ENCODE data around the gene REEP5.
A peak's percentile ranks its signal among the peaks of the same experiment; 100 is the strongest.
"Not testable (repeated sequence)": the region's sequence is repeated elsewhere in the genome, so short reads cannot be mapped to it uniquely, and the experiment has no call there.

The REEP5 gene

DNA sequence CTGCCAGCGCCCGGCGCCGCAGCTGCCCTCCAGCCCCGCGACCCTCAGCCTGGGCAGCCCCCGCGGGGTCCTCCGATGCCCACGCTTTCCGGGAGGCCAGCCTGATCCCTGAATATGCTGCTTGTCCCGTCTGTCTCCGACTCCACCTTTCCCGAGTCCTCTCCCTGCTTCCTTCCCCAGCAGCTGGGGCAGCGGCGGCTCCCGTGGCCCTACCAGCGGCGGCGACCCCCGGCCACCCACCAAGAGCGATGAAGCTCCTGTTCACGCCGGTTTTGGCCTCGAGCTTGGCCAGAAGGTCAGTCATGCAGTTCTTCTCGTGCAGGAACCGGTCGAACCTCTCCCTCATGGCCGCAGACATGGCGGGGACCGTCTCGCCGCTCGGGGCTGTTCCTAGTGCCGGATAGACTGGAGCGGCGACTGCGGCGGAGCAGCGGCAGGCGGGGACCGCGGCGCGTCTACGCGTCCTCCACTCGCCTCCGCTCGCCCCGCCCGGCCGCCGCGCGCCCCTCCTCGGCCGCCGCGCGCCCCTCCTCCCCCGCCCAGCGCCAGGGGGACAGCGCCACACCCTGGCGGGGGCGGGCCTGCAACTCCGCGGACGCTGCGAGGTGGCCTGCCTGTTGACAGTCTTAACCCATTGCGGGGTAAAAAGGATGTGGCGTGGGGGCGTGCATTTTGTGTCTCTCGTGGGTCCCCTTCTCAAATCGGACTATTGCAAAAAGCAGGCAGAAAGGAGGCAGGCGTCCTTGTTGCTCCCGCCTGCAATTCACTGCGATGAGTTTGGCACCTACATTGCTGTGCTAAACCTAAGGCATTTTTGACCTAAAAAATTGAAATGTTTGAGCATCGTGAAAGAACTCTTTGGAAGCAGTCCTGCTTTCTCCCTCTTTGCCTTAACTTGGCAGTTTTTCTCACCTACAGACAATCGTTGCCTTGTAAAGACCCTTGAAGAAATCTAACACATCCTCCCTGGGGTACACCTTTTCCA lies at the start of gene REEP5:
REEP5 (minus strand) TSS at position 395 of the 985 bp plus-strand sequence; CDS start at position 358, 37 bp downstream.
- peak; percentile 56 for DNase-seq

GRCh38 chr5:112971276-112971675 lies 49.2 kb upstream of the REEP5 start:
- DNase-seq: no peak

DNA sequence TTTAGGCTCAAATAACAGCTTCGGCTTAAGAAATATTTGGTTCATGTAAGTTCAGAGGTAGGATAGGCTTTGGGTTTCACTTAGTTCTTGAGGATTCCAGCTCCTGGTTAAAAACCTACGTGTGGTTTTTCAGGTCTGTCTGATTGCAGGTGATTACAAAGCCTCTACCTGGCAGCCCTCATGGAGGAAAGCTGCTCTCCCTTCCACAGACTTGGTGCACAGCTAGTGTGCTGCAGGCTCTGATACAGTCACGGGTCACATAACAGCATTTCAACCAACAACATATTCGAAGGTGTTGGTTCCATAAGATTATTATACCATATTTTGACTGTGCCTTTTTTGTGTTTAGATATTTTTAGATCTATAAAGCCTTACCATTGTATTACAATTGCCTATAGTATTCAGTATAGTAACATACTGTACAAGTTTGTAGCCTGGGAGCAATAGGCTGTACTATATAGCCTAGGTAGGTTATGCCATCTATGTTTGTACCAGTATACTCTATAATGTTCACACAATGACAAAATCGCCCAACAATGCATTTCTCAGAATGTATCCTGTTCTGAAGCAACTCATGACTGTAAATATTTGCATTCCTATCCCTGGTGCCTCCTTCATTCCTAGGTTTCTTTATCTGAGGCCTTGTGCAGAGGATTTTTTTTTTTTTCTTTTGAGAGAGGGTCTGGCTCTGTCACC lies 46.5 kb upstream of the REEP5 start:
- DNase-seq: peak; percentile 65

DNA sequence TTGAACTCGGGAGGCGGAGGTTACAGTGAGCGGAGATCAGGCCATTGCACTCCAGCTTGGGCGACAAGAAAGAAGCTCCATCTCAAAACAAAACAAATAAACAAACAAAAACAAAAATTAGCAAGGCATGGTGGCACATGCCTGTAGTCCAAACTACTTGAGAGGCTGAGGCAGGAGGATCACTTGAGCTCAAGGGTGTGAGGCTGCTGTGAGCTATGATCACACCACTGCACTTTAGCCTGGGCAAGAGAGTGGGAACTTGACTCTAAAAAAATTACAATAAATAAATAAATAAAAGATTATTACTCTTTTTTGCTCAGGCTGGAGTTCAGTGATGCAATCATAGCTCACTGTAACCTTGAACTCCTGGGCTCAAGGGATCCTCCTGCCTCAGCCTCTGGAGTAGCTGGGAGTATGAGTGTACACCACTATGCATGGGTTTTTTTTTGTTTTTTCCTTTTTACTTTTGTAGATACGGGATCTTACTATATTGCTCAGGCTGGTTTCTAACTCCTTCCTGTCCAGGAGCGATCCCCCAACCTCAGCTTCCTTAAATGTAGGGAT lies 45.6 kb upstream of the REEP5 start:
- no peak for DNase-seq

DNA sequence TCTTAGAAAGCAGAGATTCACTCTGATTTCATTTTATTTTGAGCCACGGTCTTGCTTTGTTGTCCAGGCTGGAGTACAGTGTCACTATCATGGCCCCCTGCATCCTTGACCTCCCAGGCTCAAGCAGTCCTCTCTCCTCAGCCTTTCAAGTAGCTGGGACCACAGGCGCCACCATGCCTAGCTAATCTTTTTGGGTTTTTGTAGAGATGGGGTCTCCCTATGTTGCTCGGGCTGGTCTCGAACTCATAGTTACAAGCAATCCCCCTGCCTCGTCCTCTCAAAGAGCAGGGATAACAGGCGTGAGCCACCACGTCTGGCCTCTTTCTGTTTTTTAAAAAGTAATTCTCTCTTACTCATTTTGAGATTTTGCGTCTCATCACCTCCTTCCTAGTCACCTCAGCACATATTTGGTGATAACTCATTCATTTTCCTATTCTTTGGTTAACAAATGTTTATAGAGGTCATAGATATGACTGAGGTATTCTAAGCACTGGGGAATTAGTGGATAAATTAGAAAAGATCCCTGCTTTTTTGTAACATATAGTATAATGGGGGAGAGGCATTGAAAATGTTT lies 43.8 kb upstream of the REEP5 start:
- no peak for DNase-seq

DNA sequence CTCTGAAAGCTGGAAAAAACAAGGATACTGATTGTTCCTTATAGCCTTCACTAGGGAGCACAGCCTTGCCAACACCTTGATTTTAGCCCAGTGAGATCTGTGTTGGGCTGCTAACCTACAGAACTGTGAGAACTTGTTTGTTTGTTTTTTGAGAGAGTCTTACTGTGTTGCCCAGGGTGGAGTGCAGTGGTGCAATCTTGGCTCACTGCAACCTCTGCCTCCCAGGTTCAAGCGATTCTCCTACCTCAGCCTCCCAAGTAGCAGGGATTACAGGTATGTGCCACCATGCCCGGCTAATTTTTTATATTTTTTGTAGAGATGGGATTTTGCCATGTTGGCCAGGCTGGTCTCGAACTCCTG lies 41.3 kb upstream of the REEP5 start:
- DNase-seq: not testable (repeated sequence)

DNA sequence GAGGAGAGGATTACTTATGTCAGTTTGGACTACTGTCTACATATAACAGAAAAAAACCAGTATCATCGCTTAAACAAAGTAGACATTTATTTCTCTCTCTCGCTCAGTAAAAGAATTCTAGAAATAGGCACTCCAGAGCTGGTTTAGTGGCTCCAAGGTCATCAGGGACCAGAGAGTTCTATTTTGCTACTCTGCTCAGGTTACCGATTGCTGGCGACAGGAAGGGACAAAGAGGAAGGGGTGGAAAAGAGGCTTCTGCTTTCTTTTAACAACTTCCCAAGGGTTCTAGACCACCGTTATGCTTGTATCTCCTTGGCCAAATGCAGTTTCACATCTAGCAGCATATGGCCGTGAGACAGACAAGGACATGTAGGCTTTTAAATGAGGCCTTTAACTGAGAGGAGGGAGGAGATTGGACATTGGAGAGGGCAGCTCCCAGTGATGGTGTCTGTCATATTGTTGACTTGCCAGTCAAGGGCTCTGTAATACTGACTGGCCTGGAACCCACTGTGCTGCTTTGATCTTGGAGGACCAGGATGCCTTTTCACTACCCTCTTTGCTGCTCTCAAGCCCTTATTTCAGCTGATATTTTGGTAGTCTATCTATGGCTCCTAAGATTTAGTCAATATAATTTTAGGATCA lies 39.0 kb upstream of the REEP5 start:
- DNase-seq: no peak

GRCh38 chr5:112960315-112960714 lies 38.3 kb upstream of the REEP5 start:
- no peak for DNase-seq

DNA sequence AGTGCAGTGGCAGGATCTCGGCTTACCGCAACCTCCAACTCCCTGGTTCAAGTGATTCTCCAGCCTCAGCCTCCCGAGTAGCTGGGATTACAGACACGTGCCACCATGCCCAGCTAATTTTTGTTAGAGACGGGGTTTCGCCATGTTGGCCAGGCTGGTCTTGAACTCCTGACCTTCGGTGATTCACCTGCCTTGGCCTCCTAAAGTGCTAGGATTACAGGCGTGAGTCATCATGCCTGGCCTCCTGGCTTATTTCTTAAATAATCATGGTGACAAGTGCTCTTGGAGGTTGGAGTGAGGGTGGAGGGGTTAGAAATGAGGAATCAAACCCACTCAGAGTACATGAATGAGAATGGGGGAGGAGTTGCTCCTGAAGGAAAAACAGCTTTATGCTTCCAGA lies 37.8 kb upstream of the REEP5 start:
- peak; percentile 74 for DNase-seq

- DNase-seq: peak; percentile 89
These were observed 36.4 kb upstream of the REEP5 start for GRCh38 chr5:112958093-112959088.

DNA sequence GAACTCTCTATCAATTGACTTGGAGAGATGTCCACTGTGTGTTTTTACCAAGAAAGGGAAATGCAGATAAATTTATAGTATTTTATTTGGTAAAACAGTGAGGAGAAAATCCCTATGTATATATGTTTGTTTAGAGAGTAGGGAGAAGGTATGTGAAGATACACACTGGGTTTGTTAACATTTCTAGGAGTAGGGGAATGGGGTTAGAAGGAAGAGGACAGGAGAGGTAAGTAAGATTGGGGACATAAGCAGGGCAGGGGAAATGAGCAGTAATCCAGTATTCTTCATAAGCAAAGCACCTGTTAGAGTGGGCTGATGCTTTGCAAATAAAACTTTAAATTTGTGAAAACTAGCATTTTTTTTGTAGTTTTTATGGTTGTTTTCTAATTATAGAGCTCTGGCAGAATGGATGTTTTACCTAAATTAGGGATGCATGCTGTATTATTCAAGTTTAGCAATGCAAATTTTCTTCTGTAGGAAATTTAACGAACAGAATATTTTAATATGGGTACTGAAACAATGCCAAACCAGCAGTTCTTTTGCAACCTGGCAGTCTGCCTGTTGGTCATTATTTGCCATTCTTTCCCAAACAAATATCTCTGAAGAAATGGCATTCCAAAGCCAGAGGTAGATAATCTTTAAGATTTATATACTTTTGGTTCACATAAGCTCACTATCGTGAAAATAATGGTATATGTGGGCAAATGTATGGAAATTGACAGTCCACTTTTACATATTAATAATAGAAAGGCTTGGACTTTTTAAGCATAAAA lies 35.2 kb upstream of the REEP5 start:
- DNase-seq: no peak

DNA sequence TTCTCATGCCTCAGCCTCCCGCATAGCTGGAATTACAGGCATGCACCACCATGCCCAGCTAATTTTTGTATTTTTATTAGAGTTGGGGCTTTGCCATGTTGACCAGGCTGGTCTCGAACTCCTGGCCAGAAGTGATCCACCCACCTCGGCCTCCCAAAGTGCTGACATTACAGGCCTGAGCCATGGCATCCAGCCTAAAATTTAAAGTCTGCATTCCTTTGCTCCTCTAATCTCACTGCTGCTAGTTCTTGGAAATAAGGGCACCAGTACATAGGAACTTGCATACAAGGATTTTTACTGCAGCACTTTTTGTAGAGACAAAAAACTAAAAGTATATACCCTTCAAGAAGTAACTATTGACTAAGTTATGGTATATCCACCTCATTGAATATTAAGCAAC lies 34.6 kb upstream of the REEP5 start:
- DNase-seq: no peak

DNA sequence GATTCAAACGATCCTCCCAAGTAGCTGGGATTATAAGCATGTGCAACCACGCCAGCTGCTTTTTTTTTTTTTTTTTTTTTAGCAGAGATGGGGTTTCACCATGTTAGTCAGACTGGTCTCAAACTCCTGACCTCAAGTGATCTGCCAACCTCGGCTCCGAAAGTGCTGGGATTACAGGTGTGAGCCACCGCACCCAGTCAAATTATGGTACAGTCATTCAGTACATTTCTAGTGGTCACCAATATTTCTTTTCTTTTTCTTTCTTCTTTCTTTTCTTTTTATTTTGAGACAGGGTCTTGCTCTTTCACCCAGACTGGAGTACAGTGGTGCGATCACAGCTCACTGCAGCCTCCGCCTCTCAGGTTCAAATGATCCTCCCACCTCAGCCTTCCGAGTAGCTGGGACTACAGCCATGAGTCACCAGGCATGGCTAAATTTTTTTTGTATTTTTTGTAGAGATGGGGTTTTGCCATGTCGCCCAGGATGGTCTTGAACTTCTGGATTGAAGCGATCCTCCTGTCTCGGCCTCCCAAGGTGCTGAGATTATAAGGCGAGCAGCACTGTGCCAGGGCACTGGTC lies 29.2 kb upstream of the REEP5 start:
- DNase-seq: no peak

GRCh38 chr5:112948458-112948857 lies 26.4 kb upstream of the REEP5 start:
- no peak for DNase-seq

GRCh38 chr5:112940670-112941069 lies 18.6 kb upstream of the REEP5 start:
- no peak for DNase-seq

DNA sequence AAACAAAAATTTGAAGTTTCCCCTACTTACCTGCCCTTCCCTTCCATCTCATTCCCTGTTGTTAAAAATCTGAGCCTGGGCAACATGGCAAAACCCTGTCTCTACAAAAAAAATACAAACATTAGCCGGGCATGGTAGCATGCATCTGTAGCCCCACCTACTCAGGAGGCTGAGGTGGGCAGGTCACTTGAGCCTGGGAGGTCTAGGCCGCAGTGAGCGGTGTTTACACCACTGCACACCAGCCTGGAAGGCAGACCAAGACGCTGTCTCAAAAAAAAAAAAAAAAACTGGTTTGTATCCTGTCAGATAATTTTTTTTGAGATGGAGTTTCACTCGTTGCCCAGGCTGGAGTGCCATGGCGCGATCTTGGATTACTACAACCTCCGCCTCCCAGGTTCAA lies 16.3 kb upstream of the REEP5 start:
- DNase-seq: no peak

DNA sequence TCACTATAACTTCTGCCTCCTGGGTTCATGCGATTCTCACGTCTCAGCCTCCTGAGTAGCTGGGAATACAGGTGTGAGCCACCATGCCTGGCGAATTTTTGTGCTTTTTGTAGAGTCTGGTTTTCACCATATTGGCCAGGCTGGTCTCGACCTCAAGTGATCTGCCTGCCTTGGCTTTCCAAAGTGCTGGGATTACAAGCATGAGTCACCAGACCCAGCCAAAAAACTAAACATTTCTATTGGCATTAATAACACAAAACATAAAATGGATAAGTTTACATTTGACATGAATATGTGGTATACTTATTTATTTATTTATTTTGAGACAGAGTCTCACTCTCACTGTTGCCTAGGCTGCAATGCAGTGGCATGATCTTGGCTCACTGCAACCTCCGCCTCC lies 13.6 kb upstream of the REEP5 start:
- no peak for DNase-seq

DNA sequence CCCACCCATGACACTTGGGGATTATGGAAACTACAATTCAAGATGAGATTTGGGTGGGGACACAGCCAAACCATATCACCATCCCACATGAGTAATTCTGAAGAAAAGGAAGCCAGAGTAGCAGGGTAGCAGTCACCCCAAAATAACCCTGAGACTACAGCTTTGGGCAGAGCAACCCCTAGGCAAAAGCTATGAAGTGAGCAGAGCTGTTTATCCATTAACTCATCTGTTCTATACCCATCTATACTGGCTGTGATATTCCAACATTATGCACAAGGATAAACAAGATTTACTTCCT lies 12.3 kb upstream of the REEP5 start:
- no peak for DNase-seq

GRCh38 chr5:112933651-112934365 lies 11.8 kb upstream of the REEP5 start:
- DNase-seq: peak; percentile 55

DNA sequence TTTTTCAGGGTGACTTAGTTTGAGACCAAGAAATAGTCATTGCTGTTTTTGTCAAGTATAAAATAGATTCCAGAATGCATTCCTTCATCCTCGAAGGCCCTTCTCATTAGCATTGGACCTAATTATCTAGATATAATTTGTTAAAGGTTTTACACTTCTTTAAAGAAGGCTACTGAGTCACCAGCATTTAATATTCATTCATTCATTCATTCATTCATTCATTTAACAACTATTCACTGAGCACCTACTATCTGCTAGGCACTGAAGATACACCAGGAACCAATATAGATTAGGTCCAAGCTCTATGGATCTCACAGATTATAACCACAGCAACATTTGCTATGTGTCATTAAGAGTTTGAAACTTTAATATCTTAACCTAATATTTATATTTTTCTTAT lies 11.1 kb upstream of the REEP5 start:
- DNase-seq: no peak
